GM13977 (cell line): Measurements from ENCODE around the gene LENG9.

Source experiments
- DNase-seq: peaks from one replicate; pipeline ENCODE4 v3.0.0; 2012; ENCODE audit warnings: low spot score
- CTCF ChIP-seq: IDR thresholded peaks from 2 replicates; pipeline ENCODE4 v1.5.1; 2012; ENCODE audit warnings: mild to moderate bottlenecking, control low read depth; ENCODE audit not compliant: insufficient read depth; ENCODE audit errors: extremely low read depth, missing control alignments
- in situ Hi-C: fragments of 300-500 bp; cut with MboI; formaldehyde crosslinking; loops from one replicate; pipeline ENCODE4 v1.12.0; 2022; ENCODE audit warnings: low sequenced_read_pairs, low pct_unique_long_range_greater_than_20kb, mixed read lengths, inconsistent platforms; ENCODE audit not compliant: unreplicated experiment

The LENG9 gene

DNA sequence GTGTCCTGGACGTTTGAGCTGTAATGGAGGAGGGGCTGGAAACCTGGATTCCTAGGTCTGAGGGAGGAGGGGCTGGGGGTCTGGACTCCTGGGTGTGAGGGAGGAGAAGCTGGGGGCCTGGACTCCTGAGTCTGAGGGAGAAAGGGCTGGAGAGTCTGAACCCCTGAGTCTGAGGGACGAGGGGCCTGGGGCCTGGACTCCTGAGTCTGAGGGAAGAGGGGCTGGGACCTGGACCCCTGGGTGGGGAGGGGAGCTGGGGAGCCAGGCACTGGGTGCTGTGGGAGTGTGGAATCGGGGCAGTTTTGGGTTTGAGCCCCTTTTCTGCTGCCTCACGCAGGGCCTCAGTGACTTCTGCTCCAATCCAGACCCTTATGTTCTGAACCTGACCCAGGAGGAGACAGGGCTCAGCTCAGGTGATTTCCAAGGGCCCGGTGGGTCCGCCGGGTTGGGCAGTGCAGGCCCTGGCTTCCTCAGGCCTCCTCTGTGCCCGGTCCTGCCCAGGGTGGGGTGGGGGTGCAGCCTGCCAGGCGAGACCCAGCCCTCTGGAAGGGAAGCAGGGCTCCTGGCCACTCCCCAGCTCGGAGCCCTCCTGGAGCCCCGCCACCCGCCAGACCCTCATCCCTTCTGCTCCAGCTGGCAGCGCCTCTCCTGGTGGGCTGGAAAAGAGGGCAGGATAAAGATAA is 33.9 kb downstream of the LENG9 start:
- in situ Hi-C loops: no loop called here
- DNase-seq: no peak
- TF ChIP-seq CTCF: no peak

DNA sequence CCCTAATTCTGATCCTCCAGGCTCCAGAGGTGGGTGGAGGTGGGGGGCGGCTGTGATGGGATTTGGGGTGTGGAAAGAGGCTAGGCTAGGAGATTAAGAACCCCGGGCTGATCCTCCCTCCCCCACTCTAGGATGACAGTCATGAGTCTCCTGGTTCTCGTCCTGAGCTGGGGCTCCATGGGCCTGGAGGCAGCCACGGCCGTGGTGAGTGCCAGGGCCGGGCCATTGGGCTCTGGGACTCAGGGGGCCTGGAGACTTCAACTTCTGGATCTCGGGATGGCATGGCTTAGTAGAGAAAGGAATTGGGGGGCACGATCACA is 34.4 kb downstream of the LENG9 start:
- in situ Hi-C loops: no loop called here
- no peak for TF ChIP-seq CTCF
- DNase-seq: no peak

DNA sequence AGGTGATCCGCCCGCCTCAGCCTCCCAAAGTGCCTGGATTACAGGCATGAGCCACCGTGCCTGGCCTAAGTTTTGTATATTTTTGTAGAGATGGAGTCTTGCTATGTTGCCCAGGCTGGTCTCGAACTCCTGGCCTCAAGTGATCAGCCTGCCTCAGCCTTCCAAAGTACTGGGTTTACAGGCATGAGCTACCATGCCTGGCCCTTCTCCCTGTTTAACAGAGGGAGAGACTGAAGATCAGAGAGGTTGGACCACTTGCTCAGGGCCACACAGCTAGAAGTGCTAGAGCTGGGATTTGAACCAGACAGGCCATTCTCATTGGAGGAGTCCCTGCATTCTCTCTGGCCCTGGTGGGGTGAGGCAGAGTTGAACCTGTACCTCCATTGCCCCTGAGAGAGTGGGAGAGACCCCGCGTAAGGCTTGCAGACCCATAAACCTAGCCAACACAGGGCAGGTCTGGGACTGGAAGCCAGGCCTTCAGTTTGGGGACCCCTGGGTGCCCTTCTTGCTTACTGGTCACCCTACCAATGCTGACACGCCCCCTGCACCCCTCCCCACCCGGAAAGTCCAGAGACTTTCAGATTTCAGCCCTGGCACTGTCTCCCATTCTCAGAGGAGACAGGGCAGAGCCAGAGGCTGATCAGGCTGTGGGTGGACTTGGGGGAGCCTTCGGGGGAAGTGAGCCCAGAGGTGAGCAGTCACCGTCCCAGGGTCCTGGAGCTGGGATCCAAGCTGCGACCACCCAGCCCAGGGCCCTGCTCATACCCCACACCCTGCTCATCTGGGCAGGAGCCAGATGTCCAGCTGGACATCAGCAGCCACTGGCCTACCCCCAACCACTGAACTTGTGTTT is 35.0 kb downstream of the LENG9 start:
- TF ChIP-seq CTCF: no peak
- no peak for DNase-seq
- in situ Hi-C loops: no loop called here

DNA sequence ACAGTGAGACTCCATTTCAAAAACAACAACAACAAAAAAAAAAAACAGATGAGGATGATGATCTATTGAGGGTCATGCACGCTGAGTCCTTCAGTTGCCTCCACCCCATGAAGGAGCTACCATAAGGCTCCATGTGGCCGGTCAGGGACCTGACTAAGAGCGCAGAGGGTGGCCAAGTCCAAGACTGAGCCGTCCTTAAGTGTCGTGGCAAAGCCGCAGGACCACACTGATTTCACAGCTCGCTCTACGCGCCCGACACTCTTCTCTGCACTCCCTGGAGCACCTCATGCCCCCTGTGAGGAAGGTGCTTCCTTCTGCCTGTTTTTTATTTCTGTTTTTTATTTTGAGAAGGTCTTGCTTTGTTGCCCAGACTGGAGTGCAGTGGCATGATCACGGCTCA is 36.0 kb downstream of the LENG9 start:
- DNase-seq: no peak
- TF ChIP-seq CTCF: no peak
- in situ Hi-C loops: no loop called here

GRCh38 chr19:54426291-54426931 is 37.2 kb downstream of the LENG9 start:
- DNase-seq: peak; percentile 19
- in situ Hi-C loops: no loop called here

DNA sequence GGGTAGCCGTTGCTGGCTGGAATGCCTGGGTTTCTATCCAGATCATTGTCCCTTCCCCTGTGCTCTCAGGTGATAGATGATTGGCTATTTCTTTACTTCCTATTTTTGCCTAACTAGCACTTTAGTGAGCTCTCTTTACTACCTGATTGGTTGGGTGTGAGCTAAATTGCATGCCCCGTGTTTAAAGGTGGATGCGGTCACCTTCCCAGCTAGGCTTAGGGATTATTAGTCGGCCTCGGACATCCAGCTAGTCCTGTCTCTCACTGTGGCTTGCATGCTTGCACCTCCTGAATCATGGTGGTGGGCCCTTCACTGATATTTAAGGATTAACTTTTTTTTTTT is 38.2 kb downstream of the LENG9 start:
- no peak for TF ChIP-seq CTCF
- in situ Hi-C loops: no loop called here
- DNase-seq: no peak

More at GRCh38 chr19:54426291-54426931, 37.2 kb downstream of the LENG9 start:
- TF ChIP-seq CTCF: no peak
